ENCODE measurements around the gene MRI1.

MRI1 gene

GRCh38 chr19:13757805-13758772, 6.2 kb upstream of the MRI1 start:
- TF ChIP-seq CTCF (IDR thresholded peaks at IDR 0.05; ENCODE audit: low read depth, low read length, missing control alignments): no peak
- H3K4me3 ChIP-seq (replicated peaks; ENCODE audit: low read depth, low read length): no peak overlapping the region
- DNase-seq (ENCODE audit: extremely low read depth, low read depth): no peak

GRCh38 chr19:13758795-13759194, 5.5 kb upstream of the MRI1 start:
- no peak for TF ChIP-seq CTCF (IDR thresholded peaks at IDR 0.05; ENCODE audit: low read depth, low read length, missing control alignments)
- H3K4me3 ChIP-seq (replicated peaks; ENCODE audit: low read depth, low read length): no peak overlapping the region
- DNase-seq (ENCODE audit: extremely low read depth, low read depth): no peak

GRCh38 chr19:13761423-13761822, 2.9 kb upstream of the MRI1 start:
- no peak for DNase-seq (ENCODE audit: extremely low read depth, low read depth)
- no peak overlapping the region for H3K4me3 ChIP-seq (replicated peaks; ENCODE audit: low read depth, low read length)
- TF ChIP-seq CTCF (IDR thresholded peaks at IDR 0.05; ENCODE audit: low read depth, low read length, missing control alignments): no peak

GRCh38 chr19:13762635-13763235, 1.6 kb upstream of the MRI1 start:
- no peak for TF ChIP-seq CTCF (IDR thresholded peaks at IDR 0.05; ENCODE audit: low read depth, low read length, missing control alignments)
- H3K4me3 ChIP-seq (replicated peaks; ENCODE audit: low read depth, low read length): no peak overlapping the region
- DNase-seq (ENCODE audit: extremely low read depth, low read depth): no peak

GRCh38 chr19:13763265-13763664, 1.1 kb upstream of the MRI1 start:
- no peak for TF ChIP-seq CTCF (IDR thresholded peaks at IDR 0.05; ENCODE audit: low read depth, low read length, missing control alignments)
- H3K4me3 ChIP-seq (replicated peaks; ENCODE audit: low read depth, low read length): no peak overlapping the region

GRCh38 chr19:13764821-13765394, 586 bp downstream of the MRI1 start:
- no peak for TF ChIP-seq CTCF (IDR thresholded peaks at IDR 0.05; ENCODE audit: low read depth, low read length, missing control alignments)
- H3K4me3 ChIP-seq (replicated peaks; ENCODE audit: low read depth, low read length): peak overlapping the region; percentile 74
- DNase-seq (ENCODE audit: extremely low read depth, low read depth): no peak

More at GRCh38 chr19:13763265-13763664, 1.1 kb upstream of the MRI1 start:
- DNase-seq (ENCODE audit: extremely low read depth, low read depth): no peak

Data from HFF-Myc (cell line).